CD4-positive, alpha-beta T cell (primary cell): ENCODE results near the gene WDFY3. TPM values are rescaled to one million over a fixed set of nuclear protein-coding genes. Genes with fewer than 3 reads are reported as not detected.

Experiments
- ATAC-seq: fragments of 200-7000 bp; cut with Tn5 transposase; one replicate; pipeline ENCODE4 v1.10.0; 2022; ENCODE audit warnings: mild to moderate bottlenecking; ENCODE audit not compliant: poor library complexity
- CTCF ChIA-PET: fragments of 350-600 bp; sonication (Branson Sonifier 250); formaldehyde crosslinking; loops from one replicate; lab custom pipeline; 2021; ENCODE audit warnings: antibody characterized with exemption, inconsistent platforms; lab: Charles Lee
- POLR2A ChIA-PET: fragments of 350-600 bp; sonication (Branson Sonifier 250); formaldehyde crosslinking; loops from one replicate; lab custom pipeline; 2021; ENCODE audit warnings: antibody characterized with exemption, inconsistent platforms; lab: Charles Lee
- DNase-seq, 14 experiments: peaks; one replicate each; pipeline ENCODE4 v3.0.0-alpha.2; 2013 to 2020; ENCODE audit warnings: mixed read lengths in 2 of 14
- H3K27ac ChIP-seq, 2 donors: one replicate each; pipeline versions ENCODE4 v1.5.1 to v1.7.0; 2013; ENCODE audit warnings: low read length in 2 of 2, low read depth in 1 of 2, mild to moderate bottlenecking in 1 of 2
- H3K27me3 ChIP-seq, 2 experiments: 1 replicate in 1 of 2; 2 replicates in 1 of 2; pipeline versions ENCODE4 v1.6.1 to v1.7.0; 2013; ENCODE audit warnings: low read length in 2 of 2, control low read depth in 1 of 2, mild to moderate bottlenecking in 1 of 2, moderate library complexity in 1 of 2; ENCODE audit not compliant: insufficient read depth in 2 of 2, control insufficient read depth in 1 of 2
- H3K36me3 ChIP-seq: one replicate; pipeline ENCODE4 v1.6.1; 2013; ENCODE audit warnings: low read length, control low read depth; ENCODE audit not compliant: insufficient read depth
- H3K4me1 ChIP-seq: one replicate; pipeline ENCODE4 v1.6.1; 2013; ENCODE audit warnings: low read length, control low read depth; ENCODE audit not compliant: insufficient read depth
- H3K4me3 ChIP-seq: one replicate; pipeline ENCODE4 v1.5.1; 2013; ENCODE audit warnings: mild to moderate bottlenecking, low read length, moderate library complexity
- H3K9me3 ChIP-seq, 2 experiments: 1 replicate in 1 of 2; 2 replicates in 1 of 2; pipeline versions ENCODE4 v1.6.1 to v1.7.0; 2013; ENCODE audit warnings: low read length in 2 of 2, mild to moderate bottlenecking in 2 of 2, control low read depth in 1 of 2, moderate library complexity in 1 of 2; ENCODE audit not compliant: control insufficient read depth in 1 of 2, insufficient read depth in 1 of 2
- H3K27ac Mint-ChIP-seq: one replicate; pipeline ENCODE4 v1.8.0; 2020; ENCODE audit warnings: mixed read lengths
- H3K27me3 Mint-ChIP-seq: one replicate; pipeline ENCODE4 v1.8.0; 2021; ENCODE audit warnings: mixed read lengths
- H3K36me3 Mint-ChIP-seq: one replicate; pipeline ENCODE4 v1.8.0; 2021; ENCODE audit warnings: low read depth, mixed read lengths
- H3K4me1 Mint-ChIP-seq: one replicate; pipeline ENCODE4 v1.8.0; 2021; ENCODE audit warnings: low read depth, mixed read lengths
- H3K4me3 Mint-ChIP-seq: one replicate; pipeline ENCODE4 v1.8.0; 2020; ENCODE audit warnings: mild to moderate bottlenecking, mixed read lengths
- H3K9me3 Mint-ChIP-seq: one replicate; pipeline ENCODE4 v1.8.0; 2020; ENCODE audit warnings: mixed read lengths
- intact Hi-C, 2 experiments: fragments of 100-400 bp; cut with DNase I in 1 of 2; cut with micrococcal nuclease in 1 of 2; formaldehyde crosslinking; loops; one replicate each; pipeline versions ENCODE4 v1.15.1 to v1.9.0; 2023 to 2025; cut with DNase I, micrococcal nuclease
- total RNA-seq, 174 experiments: library from RNA in 2 of 174; stranded (reverse) in 2 of 174; gene quantifications; one replicate each; pipeline ENCODE4 v1.2.3 and lab custom pipeline; 2021 to 2026
- TF ChIP-seq, protein P1 (sequence below): fragments of 200-600 bp; IDR thresholded peaks from one replicate; pipeline ENCODE4 v1.8.0; 2022; ENCODE audit warnings: antibody characterized with exemption, mild to moderate bottlenecking

The WDFY3 gene
- total RNA-seq, 2 experiments from 2014 or later: 0.60 to 0.75 TPM

DNA sequence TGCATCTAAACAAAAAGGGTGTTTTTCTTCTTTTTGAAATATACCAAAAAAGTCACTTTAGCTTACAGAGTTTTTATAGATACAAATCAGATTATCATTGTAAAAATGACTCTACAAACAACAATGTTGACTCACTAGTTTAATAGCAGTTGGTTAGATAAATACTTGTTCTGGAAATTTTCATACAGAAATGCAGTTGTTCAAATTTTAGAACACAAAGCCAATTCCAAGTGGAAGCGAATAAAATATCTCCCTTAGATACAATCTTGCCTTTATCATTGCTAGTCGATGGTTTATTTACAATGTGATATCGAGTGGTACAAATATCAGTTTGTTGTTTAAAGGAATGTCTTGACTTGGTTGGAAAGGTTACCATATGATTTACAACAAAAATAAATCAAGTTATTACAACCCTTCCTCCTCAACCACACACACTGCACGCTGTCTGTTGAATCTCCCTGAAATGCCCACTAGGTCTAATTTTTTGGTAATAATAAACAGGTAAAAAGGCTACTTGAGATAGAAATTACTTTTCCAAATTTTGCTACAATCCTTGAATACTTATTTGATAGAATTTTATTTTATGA, 268.8 kb downstream of the WDFY3 start:
- CTCF ChIA-PET: no interaction called here
- intact Hi-C loops: no loop called here
- no peaks in the 10 kb centered on the region for H3K27me3 Mint-ChIP-seq
- Histone ChIP-seq H3K4me3 (no peak overlapping the region), H3K36me3 (no peaks in the 10 kb centered on the region), H3K27me3 (no peaks in the 10 kb centered on the region), H3K9me3 (no peaks in the 10 kb centered on the region), H3K4me1 (no peaks in the 10 kb centered on the region), H3K27ac (no peak overlapping the region)
- no peak overlapping the region for H3K27ac Mint-ChIP-seq
- H3K9me3 Mint-ChIP-seq: no peaks in the 10 kb centered on the region
- TF ChIP-seq, protein P1, sequence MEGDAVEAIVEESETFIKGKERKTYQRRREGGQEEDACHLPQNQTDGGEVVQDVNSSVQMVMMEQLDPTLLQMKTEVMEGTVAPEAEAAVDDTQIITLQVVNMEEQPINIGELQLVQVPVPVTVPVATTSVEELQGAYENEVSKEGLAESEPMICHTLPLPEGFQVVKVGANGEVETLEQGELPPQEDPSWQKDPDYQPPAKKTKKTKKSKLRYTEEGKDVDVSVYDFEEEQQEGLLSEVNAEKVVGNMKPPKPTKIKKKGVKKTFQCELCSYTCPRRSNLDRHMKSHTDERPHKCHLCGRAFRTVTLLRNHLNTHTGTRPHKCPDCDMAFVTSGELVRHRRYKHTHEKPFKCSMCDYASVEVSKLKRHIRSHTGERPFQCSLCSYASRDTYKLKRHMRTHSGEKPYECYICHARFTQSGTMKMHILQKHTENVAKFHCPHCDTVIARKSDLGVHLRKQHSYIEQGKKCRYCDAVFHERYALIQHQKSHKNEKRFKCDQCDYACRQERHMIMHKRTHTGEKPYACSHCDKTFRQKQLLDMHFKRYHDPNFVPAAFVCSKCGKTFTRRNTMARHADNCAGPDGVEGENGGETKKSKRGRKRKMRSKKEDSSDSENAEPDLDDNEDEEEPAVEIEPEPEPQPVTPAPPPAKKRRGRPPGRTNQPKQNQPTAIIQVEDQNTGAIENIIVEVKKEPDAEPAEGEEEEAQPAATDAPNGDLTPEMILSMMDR: no peak
- ATAC-seq (no peak), DNase-seq (no peak)
- no peak overlapping the region for H3K4me3 Mint-ChIP-seq
- POLR2A ChIA-PET: no interaction called here
- no peaks in the 10 kb centered on the region for H3K36me3 Mint-ChIP-seq
- no peaks in the 10 kb centered on the region for H3K4me1 Mint-ChIP-seq

DNA sequence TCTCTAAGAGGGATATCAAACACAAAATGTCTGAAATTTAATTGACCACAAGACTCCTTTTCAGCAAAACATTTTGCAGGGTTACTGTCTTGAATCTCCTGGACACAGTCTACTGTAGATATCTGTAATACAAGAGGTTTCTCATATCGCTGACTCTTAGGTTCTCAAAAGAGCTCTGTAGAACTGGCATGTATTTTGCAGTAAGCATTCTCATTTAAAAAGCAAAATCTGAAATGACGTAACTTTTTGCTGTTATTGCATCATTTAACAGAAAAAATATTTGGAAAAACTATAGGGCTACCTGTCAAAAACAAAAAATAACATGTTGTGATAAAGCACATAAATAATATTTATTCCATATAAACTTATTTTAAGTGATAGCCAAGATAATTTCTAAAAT, 269.3 kb downstream of the WDFY3 start:
- Histone ChIP-seq H3K9me3 (no peaks in the 10 kb centered on the region), H3K4me1 (no peaks in the 10 kb centered on the region), H3K36me3 (no peaks in the 10 kb centered on the region), H3K27me3 (no peaks in the 10 kb centered on the region), H3K4me3 (no peak overlapping the region), H3K27ac (no peak overlapping the region)
- H3K4me3 Mint-ChIP-seq: no peak overlapping the region
- intact Hi-C loops: no loop called here
- no peaks in the 10 kb centered on the region for H3K36me3 Mint-ChIP-seq
- no peaks in the 10 kb centered on the region for H3K9me3 Mint-ChIP-seq
- TF ChIP-seq, protein P1: no peak
- H3K27me3 Mint-ChIP-seq: no peaks in the 10 kb centered on the region
- ChIA-PET CTCF (no interaction called here), POLR2A (no interaction called here)
- H3K4me1 Mint-ChIP-seq: no peaks in the 10 kb centered on the region
- H3K27ac Mint-ChIP-seq: no peak overlapping the region
- ATAC-seq (no peak), DNase-seq (no peak)

DNA sequence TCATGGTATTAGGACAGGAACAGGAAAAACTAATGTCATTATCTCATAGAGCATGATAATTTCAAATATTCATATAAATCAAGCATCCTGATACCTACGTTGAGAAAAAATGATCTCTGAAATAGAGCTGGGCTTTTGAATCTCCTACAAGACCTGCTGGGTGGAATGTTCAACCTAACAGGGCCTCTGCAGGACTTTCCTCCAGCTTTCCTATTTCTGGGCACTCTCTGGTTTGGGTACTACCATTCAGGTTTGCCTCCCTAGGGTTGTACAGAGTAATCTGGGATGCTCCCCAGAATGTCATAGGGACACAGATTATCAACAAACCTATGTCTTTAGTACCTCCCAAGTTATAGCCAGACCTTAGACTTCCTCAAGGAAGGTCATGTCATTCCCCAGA, 274.7 kb downstream of the WDFY3 start:
- DNase-seq: no peak
- intact Hi-C loops: no loop called here
- Mint-ChIP-seq H3K9me3 (no peaks in the 10 kb centered on the region), H3K36me3 (no peaks in the 10 kb centered on the region), H3K4me3 (no peak overlapping the region), H3K4me1 (no peaks in the 10 kb centered on the region), H3K27me3 (no peaks in the 10 kb centered on the region), H3K27ac (no peak overlapping the region)
- Histone ChIP-seq H3K36me3 (no peaks in the 10 kb centered on the region), H3K4me1 (no peaks in the 10 kb centered on the region), H3K4me3 (no peak overlapping the region), H3K9me3 (no peaks in the 10 kb centered on the region), H3K27me3 (peaks cover 0 to 3% of the 10 kb centered on the region in 2 experiments), H3K27ac (no peak overlapping the region)
- no peak for ATAC-seq
- ChIA-PET CTCF (no interaction called here), POLR2A (no interaction called here)
- TF ChIP-seq, protein P1: no peak
